Activated T-helper 17 cell treated with anti-CD3 and anti-CD28 coated beads, Interleukin-2, amount 50 U/mL, for 72 hours (primary cell): ENCODE data around the gene MB. TPM values are rescaled to one million over a fixed set of nuclear protein-coding genes. Genes with fewer than 3 reads are reported as not detected.

ENCODE experiments used
- ATAC-seq: fragments of 150-1000 bp; cut with Tn5 transposase; replicated peaks from 2 replicates; pipeline ENCODE4 v1.10.0; 2021; ENCODE audit warnings: mild to moderate bottlenecking, moderate library complexity
- H3K27ac Mint-ChIP-seq: one replicate; pipeline ENCODE4 v1.8.0; 2022; ENCODE audit warnings: mixed read lengths
- H3K27me3 Mint-ChIP-seq: one replicate; pipeline ENCODE4 v1.8.0; 2022; ENCODE audit warnings: mixed read lengths
- H3K36me3 Mint-ChIP-seq: one replicate; pipeline ENCODE4 v1.8.0; 2022; ENCODE audit warnings: low read depth, mild to moderate bottlenecking, mixed read lengths
- H3K4me1 Mint-ChIP-seq: one replicate; pipeline ENCODE4 v1.8.0; 2022; ENCODE audit warnings: mixed read lengths
- H3K4me3 Mint-ChIP-seq: one replicate; pipeline ENCODE4 v1.8.0; 2022; ENCODE audit warnings: mild to moderate bottlenecking, mixed read lengths
- H3K9me3 Mint-ChIP-seq: one replicate; pipeline ENCODE4 v1.8.0; 2022; ENCODE audit warnings: mixed read lengths
- total RNA-seq, 2 donors: library from RNA; stranded (reverse); gene quantifications; one replicate each; pipeline ENCODE4 v1.2.3, GENCODE V29; 2022

The MB gene
- total RNA-seq, 2 donors from 2014 or later: 0.50 TPM; not detected in 1

- H3K4me1 Mint-ChIP-seq: peaks cover 23% of the 10 kb centered on the region
- no peaks in the 10 kb centered on the region for H3K27me3 Mint-ChIP-seq
- peak; percentile 87 for ATAC-seq
- peak within 1 kb of the TSS; percentile 100 for H3K27ac Mint-ChIP-seq
- no peaks in the 10 kb centered on the region for H3K9me3 Mint-ChIP-seq
- H3K4me3 Mint-ChIP-seq: peak within 1 kb of the TSS; percentile 96
- H3K36me3 Mint-ChIP-seq: peaks cover 40% of the 10 kb centered on the region
Measured at GRCh38 chr22:35648066-35649025, 31.2 kb upstream of the MB start, which contains the start of gene APOL6. Gene APOL6 (plus strand): TSS chr22:35648446. CDS start chr22:35656426, 7,980 bp downstream.

- no peak overlapping the region for H3K27ac Mint-ChIP-seq
Measured at GRCh38 chr22:35645646-35646045, 28.5 kb upstream of the MB start.

GRCh38 chr22:35643991-35644390 is 26.9 kb upstream of the MB start:
- H3K9me3 Mint-ChIP-seq: no peaks in the 10 kb centered on the region
- peaks cover 11% of the 10 kb centered on the region for H3K36me3 Mint-ChIP-seq
- no peaks in the 10 kb centered on the region for H3K27me3 Mint-ChIP-seq
- peaks cover 7% of the 10 kb centered on the region for H3K4me1 Mint-ChIP-seq
- H3K4me3 Mint-ChIP-seq: no peak overlapping the region
- H3K27ac Mint-ChIP-seq: no peak overlapping the region
- ATAC-seq: no peak

More at GRCh38 chr22:35645646-35646045, 28.5 kb upstream of the MB start:
- Mint-ChIP-seq H3K4me1 (peaks cover 16% of the 10 kb centered on the region), H3K4me3 (no peak overlapping the region), H3K9me3 (no peaks in the 10 kb centered on the region), H3K27me3 (no peaks in the 10 kb centered on the region), H3K36me3 (peaks cover 26% of the 10 kb centered on the region)
- no peak for ATAC-seq

- no peak for ATAC-seq
- Mint-ChIP-seq H3K4me3 (no peak overlapping the region), H3K36me3 (no peaks in the 10 kb centered on the region)
Measured at GRCh38 chr22:35642305-35642741, 25.2 kb upstream of the MB start.

DNA sequence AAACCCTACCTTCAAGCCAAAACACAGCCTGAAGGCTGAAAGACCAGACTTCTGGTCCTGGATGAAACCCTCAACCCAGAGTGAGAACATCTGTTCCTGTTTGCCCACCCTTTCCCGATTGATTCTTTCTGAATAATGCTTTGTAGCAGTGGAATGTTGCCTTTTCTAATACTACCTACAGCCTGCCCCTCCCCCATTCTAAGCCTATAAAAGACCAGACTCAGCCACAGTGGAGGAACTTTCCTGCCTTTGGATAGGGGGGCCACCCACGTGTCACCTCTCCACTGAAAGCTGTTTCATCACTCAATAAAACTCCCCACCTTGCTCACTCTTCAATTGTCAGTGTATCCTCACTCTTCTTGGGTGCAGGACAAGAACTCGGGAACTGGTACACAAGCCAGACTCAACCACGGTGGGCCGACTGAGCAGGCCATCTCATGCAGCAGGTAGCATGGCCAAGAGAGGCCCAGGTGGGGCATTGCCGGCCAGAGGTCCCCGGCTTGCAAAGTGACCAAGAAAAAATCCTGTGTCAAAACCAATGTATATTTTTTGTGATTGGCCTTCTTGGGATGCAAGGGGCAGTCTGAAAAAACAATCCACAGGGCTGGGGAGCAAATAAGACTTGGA is 24.5 kb upstream of the MB start:
- Mint-ChIP-seq H3K27ac (no peak overlapping the region), H3K36me3 (no peaks in the 10 kb centered on the region), H3K9me3 (no peaks in the 10 kb centered on the region), H3K4me3 (no peak overlapping the region), H3K27me3 (no peaks in the 10 kb centered on the region), H3K4me1 (no peaks in the 10 kb centered on the region)
- no peak for ATAC-seq

More at GRCh38 chr22:35642305-35642741, 25.2 kb upstream of the MB start:
- Mint-ChIP-seq H3K27ac (no peak overlapping the region), H3K4me1 (peaks cover 5% of the 10 kb centered on the region), H3K9me3 (no peaks in the 10 kb centered on the region), H3K27me3 (no peaks in the 10 kb centered on the region)

- peaks cover 3% of the 10 kb centered on the region for H3K4me1 Mint-ChIP-seq
- no peak for ATAC-seq
- no peak overlapping the region for H3K4me3 Mint-ChIP-seq
- H3K9me3 Mint-ChIP-seq: no peaks in the 10 kb centered on the region
- no peaks in the 10 kb centered on the region for H3K27me3 Mint-ChIP-seq
- no peak overlapping the region for H3K27ac Mint-ChIP-seq
- no peaks in the 10 kb centered on the region for H3K36me3 Mint-ChIP-seq
Measured at GRCh38 chr22:35638410-35638809, 21.3 kb upstream of the MB start.

GRCh38 chr22:35638001-35638400 is 20.9 kb upstream of the MB start:
- Mint-ChIP-seq H3K4me3 (no peak overlapping the region), H3K9me3 (no peaks in the 10 kb centered on the region), H3K36me3 (no peaks in the 10 kb centered on the region), H3K4me1 (peaks cover 3% of the 10 kb centered on the region), H3K27ac (no peak overlapping the region), H3K27me3 (no peaks in the 10 kb centered on the region)
- ATAC-seq: no peak

GRCh38 chr22:35637254-35637653 is 20.1 kb upstream of the MB start:
- Mint-ChIP-seq H3K9me3 (no peaks in the 10 kb centered on the region), H3K36me3 (no peaks in the 10 kb centered on the region), H3K27me3 (no peaks in the 10 kb centered on the region), H3K4me1 (peaks cover 3% of the 10 kb centered on the region), H3K4me3 (no peak overlapping the region), H3K27ac (no peak overlapping the region)
- ATAC-seq: no peak

GRCh38 chr22:35634943-35635540 is 17.9 kb upstream of the MB start:
- Mint-ChIP-seq H3K9me3 (no peaks in the 10 kb centered on the region), H3K4me1 (peaks cover 3% of the 10 kb centered on the region), H3K27ac (no peak overlapping the region), H3K27me3 (no peaks in the 10 kb centered on the region), H3K4me3 (no peak overlapping the region), H3K36me3 (no peaks in the 10 kb centered on the region)
- peak; percentile 64 for ATAC-seq

GRCh38 chr22:35634015-35634414 is 16.9 kb upstream of the MB start:
- Mint-ChIP-seq H3K27me3 (no peaks in the 10 kb centered on the region), H3K9me3 (peaks cover 3% of the 10 kb centered on the region), H3K36me3 (no peaks in the 10 kb centered on the region), H3K4me1 (peaks cover 11% of the 10 kb centered on the region), H3K4me3 (no peak overlapping the region), H3K27ac (no peak overlapping the region)
- ATAC-seq: no peak

- no peaks in the 10 kb centered on the region for H3K27me3 Mint-ChIP-seq
- no peak for ATAC-seq
- no peak overlapping the region for H3K27ac Mint-ChIP-seq
- no peak overlapping the region for H3K4me3 Mint-ChIP-seq
- no peaks in the 10 kb centered on the region for H3K36me3 Mint-ChIP-seq
- H3K4me1 Mint-ChIP-seq: peaks cover 11% of the 10 kb centered on the region
- peaks cover 3% of the 10 kb centered on the region for H3K9me3 Mint-ChIP-seq
Measured at GRCh38 chr22:35633520-35633919, 16.4 kb upstream of the MB start.

DNA sequence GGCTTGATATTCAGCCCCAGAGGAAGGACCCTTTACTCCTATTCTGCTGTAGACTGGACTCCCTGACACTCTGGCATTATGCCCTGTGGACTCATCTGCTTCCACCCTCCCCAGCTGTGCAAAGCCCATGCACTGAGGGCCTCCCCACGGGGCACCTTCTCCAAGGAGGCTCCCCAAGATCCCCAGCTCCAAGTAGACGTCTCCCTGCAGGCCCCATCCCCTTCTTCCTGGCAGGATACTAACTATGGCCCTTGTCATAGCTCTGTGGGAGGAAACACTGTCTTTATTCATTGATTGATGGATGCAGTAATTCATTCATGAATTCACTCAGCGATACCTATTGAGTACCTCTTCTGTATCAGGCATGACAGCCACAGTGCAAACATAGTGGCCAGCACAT is 15.8 kb upstream of the MB start:
- Mint-ChIP-seq H3K36me3 (no peaks in the 10 kb centered on the region), H3K27me3 (no peaks in the 10 kb centered on the region), H3K4me1 (peaks cover 11% of the 10 kb centered on the region), H3K4me3 (no peak overlapping the region), H3K27ac (no peak overlapping the region), H3K9me3 (peaks cover 3% of the 10 kb centered on the region)
- no peak for ATAC-seq

DNA sequence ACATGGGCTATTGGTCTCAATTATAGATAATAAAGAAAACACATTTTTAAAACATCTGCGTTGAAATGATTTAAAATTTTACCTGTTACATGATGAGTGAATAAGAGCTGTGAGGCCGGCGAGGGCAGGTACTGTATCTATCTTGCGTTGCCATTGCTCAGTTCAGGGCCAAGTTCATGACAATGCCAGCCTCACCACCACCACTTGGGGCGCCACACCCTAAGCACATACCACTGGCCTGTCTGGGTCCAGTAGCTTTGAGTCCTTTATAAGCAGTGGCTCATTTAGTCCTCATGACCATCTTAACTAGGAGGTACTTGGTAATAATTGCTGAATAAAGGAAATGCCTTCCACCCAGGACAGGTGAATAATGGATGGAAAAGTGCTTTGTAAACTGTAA is 14.5 kb upstream of the MB start:
- H3K4me3 Mint-ChIP-seq: no peak overlapping the region
- H3K4me1 Mint-ChIP-seq: peaks cover 16% of the 10 kb centered on the region
- no peaks in the 10 kb centered on the region for H3K27me3 Mint-ChIP-seq
- ATAC-seq: no peak
- peaks cover 3% of the 10 kb centered on the region for H3K9me3 Mint-ChIP-seq
- H3K36me3 Mint-ChIP-seq: no peaks in the 10 kb centered on the region
- no peak overlapping the region for H3K27ac Mint-ChIP-seq

- Mint-ChIP-seq H3K4me3 (no peak overlapping the region), H3K27me3 (no peaks in the 10 kb centered on the region), H3K27ac (no peak overlapping the region), H3K9me3 (peaks cover 3% of the 10 kb centered on the region), H3K4me1 (peaks cover 16% of the 10 kb centered on the region), H3K36me3 (no peaks in the 10 kb centered on the region)
- ATAC-seq: no peak
Measured at GRCh38 chr22:35630891-35631290, 13.8 kb upstream of the MB start.
